SK-N-SH (cell line): ENCODE data around the gene FMN2.

Source experiments
- CTCF ChIP-seq: fragments of 200-600 bp; sonication (generic); IDR thresholded peaks from 2 replicates; pipeline ENCODE4 v1.6.1; 2017; ENCODE audit warnings: antibody characterized with exemption, mild to moderate bottlenecking, moderate library complexity
- EP300 ChIP-seq, 2 experiments: IDR thresholded peaks; 2 replicates each; pipeline versions ENCODE4 v1.4.0 to v1.6.1; 2012; ENCODE audit warnings: borderline replicate concordance in 1 of 2, low read depth in 1 of 2, low read length in 1 of 2
- EZH2phosphoT487 ChIP-seq: fragments of 200-600 bp; sonication (generic); IDR thresholded peaks from 2 replicates; pipeline ENCODE4 v1.6.1; 2017; ENCODE audit warnings: low read depth, mixed run types, mild to moderate bottlenecking, antibody characterized with exemption, moderate library complexity, borderline replicate concordance
- GABPA ChIP-seq: IDR thresholded peaks from 2 replicates; pipeline ENCODE4 v1.4.0; 2012; ENCODE audit warnings: low read depth, mild to moderate bottlenecking
- GATA2 ChIP-seq: sonication (generic); formaldehyde crosslinking; IDR thresholded peaks from 2 replicates; pipeline ENCODE4 v1.5.0; 2020; ENCODE audit warnings: mild to moderate bottlenecking, missing genetic modification reagents
- JUND ChIP-seq: IDR thresholded peaks from 2 replicates; pipeline ENCODE4 v1.4.0; 2012
- MAX ChIP-seq: IDR thresholded peaks from 2 replicates; pipeline ENCODE4 v1.4.0; 2012; ENCODE audit warnings: low read depth
- NFIC ChIP-seq: IDR thresholded peaks from 2 replicates; pipeline ENCODE4 v1.4.0; 2012; ENCODE audit warnings: borderline replicate concordance
- PBX3 ChIP-seq: IDR thresholded peaks from 2 replicates; pipeline ENCODE4; 2012
- POLR2AphosphoS5 ChIP-seq: IDR thresholded peaks from 2 replicates; pipeline ENCODE4 v1.6.1; 2012; ENCODE audit warnings: low read depth, low read length
- REST ChIP-seq: IDR thresholded peaks from 2 replicates; pipeline ENCODE4 v1.6.1; 2012; ENCODE audit warnings: mild to moderate bottlenecking, low read depth, low read length, moderate library complexity
- RFX5 ChIP-seq: IDR thresholded peaks from 2 replicates; pipeline ENCODE4 v1.6.1; 2012; ENCODE audit warnings: mild to moderate bottlenecking, improper control_type of control experiment, low read length
- TEAD4 ChIP-seq: IDR thresholded peaks from 2 replicates; pipeline ENCODE4 v1.4.0; 2012; ENCODE audit warnings: mild to moderate bottlenecking, borderline replicate concordance; ENCODE audit not compliant: insufficient read depth
- ZBTB33 ChIP-seq: IDR thresholded peaks from 2 replicates; pipeline ENCODE4 v1.4.0; 2012; ENCODE audit warnings: low read depth, borderline replicate concordance

- TF ChIP-seq TEAD4 (no peak), REST (no peak), MAX (no peak), GABPA (no peak), CTCF (no peak), RFX5 (no peak), POLR2AphosphoS5 (no peak), EP300 (IDR thresholded peaks at IDR 0.05; ENCODE audit: borderline replicate concordance in 1 of 2, low read depth in 1 of 2, low read length in 1 of 2) (no peak), EZH2phosphoT487 (no peak), PBX3 (no peak), NFIC (no peak), ZBTB33 (no peak), JUND (no peak), GATA2 (CRISPR knock-in tag) (no peak)
Observed at GRCh38 chr1:240441669-240442068, 350.0 kb downstream of the FMN2 start.
